GM12892 (cell line): ENCODE results near the gene LCN6.

Experiments
- POLR2A ChIP-seq: IDR thresholded peaks from 2 replicates; pipeline ENCODE4 v1.6.1; 2011; ENCODE audit warnings: low read depth, low read length, control low read depth
- POLR2AphosphoS5 ChIP-seq: IDR thresholded peaks from 2 replicates; pipeline ENCODE4 v1.6.1; 2011; ENCODE audit warnings: low read depth, low read length, control low read depth

DNA sequence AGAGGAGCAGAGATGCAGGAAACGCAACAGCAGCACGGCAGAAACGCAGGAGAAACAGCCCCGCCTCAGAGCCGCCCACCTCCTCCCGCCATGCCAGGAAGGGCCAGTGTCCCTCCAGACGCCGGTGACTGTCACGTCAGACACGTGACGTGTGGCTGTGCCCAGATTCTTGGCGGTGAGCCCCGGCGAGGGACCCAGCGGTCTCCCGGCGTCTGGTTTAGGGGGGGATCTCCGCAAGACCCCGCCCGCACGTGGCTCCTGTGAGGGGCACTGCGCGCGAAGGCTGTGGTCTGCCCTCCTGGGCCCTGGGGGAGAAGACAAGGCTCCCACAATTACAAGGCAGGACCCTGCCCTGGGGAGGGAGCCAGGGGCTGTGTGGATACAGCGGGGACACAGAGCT is 12.1 kb upstream of the LCN6 start:
- no peak for TF ChIP-seq POLR2AphosphoS5
- no peak for TF ChIP-seq POLR2A
